HFFc6 (cell line): ENCODE measurements around the gene SIAH1. TPM values are rescaled to one million over a fixed set of nuclear protein-coding genes. Genes with fewer than 3 reads are reported as not detected.
A peak's percentile ranks its signal among the peaks of the same experiment; 100 is the strongest.

Experiments used
- DNase-seq: peaks from one replicate; pipeline ENCODE4 v3.0.0-alpha.2; 2018
- H3K27ac Mint-ChIP-seq: 2 replicates; pipeline ENCODE4 v1.8.0; 2020; ENCODE audit warnings: mild to moderate bottlenecking, mixed read lengths
- H3K27me3 Mint-ChIP-seq: 2 replicates; pipeline ENCODE4 v1.8.0; 2021; ENCODE audit warnings: mild to moderate bottlenecking, moderate library complexity, mixed read lengths; ENCODE audit not compliant: insufficient read depth
- H3K36me3 Mint-ChIP-seq: 2 replicates; pipeline ENCODE4 v1.8.0; 2021; ENCODE audit warnings: low read depth, mixed read lengths
- H3K4me1 Mint-ChIP-seq: 2 replicates; pipeline ENCODE4 v1.8.0; 2020; ENCODE audit warnings: low read depth, mixed read lengths
- H3K4me3 Mint-ChIP-seq: 2 replicates; pipeline ENCODE4 v1.8.0; 2020; ENCODE audit warnings: mild to moderate bottlenecking, moderate library complexity, mixed read lengths
- H3K9me3 Mint-ChIP-seq: 2 replicates; pipeline ENCODE4 v1.8.0; 2020; ENCODE audit warnings: mild to moderate bottlenecking, mixed read lengths
- total RNA-seq, 6 experiments: library from RNA; stranded (reverse); fragmentation: NEBNext Ultra II Directional; extraction: Animal tissue kit (Norgen Biotek cat#: 25700); gene quantifications; 2 replicates in 1 of 6; 3 replicates in 5 of 6; pipeline ENCODE4 v1.2.3, GENCODE V29; 2021
- TF ChIP-seq, protein P1 (sequence below): fragments of 200-600 bp; sonication (generic); IDR thresholded peaks from 2 replicates; pipeline ENCODE4 v1.5.0; 2021; ENCODE audit warnings: antibody characterized with exemption, mild to moderate bottlenecking

The SIAH1 gene
- total RNA-seq, 6 experiments from 2014 or later: 8.8 to 11.9 (median 10.2) TPM

DNA sequence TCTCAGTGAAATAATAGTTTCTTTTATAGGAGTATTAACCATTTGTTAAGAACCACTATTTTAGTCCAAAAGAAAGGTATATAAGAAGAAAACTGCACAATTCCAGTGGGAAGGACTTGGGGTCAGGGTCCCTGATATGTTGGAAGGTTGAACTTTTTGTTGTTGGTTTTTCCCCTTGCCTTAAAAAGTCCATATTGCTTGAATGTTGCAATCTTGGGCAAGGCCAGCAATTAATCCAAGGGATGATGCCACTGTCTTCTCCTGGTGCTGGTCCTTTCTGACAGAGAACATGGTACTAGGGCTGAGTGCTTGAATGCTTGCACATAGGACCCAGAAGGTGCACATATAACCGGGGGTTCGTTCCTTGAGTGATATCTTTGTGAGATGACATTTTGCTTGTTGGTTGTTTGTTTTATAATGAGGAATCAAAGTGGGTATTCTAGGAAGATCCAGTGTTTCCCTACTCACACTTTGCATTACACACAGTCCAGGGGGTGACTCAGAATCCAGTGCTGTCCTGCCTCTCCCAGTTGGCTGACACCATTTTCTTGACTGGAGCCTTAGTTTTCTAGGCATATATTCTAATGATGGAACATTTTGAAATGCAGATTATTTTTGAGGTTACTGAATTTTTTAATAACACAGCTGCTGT, 54.9 kb downstream of the SIAH1 start:
- peak overlapping the region; percentile 25 for H3K27ac Mint-ChIP-seq
- no peaks in the 10 kb centered on the region for H3K27me3 Mint-ChIP-seq
- no peak for DNase-seq
- H3K36me3 Mint-ChIP-seq: peaks cover 22% of the 10 kb centered on the region
- no peaks in the 10 kb centered on the region for H3K9me3 Mint-ChIP-seq
- H3K4me1 Mint-ChIP-seq: peaks cover 23% of the 10 kb centered on the region
- TF ChIP-seq, protein P1, sequence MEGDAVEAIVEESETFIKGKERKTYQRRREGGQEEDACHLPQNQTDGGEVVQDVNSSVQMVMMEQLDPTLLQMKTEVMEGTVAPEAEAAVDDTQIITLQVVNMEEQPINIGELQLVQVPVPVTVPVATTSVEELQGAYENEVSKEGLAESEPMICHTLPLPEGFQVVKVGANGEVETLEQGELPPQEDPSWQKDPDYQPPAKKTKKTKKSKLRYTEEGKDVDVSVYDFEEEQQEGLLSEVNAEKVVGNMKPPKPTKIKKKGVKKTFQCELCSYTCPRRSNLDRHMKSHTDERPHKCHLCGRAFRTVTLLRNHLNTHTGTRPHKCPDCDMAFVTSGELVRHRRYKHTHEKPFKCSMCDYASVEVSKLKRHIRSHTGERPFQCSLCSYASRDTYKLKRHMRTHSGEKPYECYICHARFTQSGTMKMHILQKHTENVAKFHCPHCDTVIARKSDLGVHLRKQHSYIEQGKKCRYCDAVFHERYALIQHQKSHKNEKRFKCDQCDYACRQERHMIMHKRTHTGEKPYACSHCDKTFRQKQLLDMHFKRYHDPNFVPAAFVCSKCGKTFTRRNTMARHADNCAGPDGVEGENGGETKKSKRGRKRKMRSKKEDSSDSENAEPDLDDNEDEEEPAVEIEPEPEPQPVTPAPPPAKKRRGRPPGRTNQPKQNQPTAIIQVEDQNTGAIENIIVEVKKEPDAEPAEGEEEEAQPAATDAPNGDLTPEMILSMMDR: no peak
- no peak overlapping the region for H3K4me3 Mint-ChIP-seq

DNA sequence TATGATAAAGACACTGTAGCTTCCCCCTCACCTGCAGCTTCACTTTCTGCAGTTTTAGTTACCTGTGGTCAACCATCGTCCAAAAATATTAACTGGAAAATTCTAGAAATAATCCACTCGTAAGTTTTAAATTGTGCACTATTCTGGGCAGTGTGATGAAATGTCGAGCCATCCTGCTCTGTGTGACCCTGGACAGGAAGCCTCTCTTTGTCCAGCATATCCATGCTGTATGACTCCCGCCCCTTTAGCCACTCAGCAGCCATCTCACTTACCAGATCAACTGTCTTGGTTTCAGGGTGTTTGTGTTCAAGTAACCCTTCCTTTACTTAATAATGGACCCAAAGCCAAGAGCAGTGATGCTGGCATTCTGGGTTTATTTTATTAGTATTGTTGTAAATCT, 56.1 kb downstream of the SIAH1 start:
- Mint-ChIP-seq H3K27ac (no peak overlapping the region), H3K9me3 (no peaks in the 10 kb centered on the region)

DNA sequence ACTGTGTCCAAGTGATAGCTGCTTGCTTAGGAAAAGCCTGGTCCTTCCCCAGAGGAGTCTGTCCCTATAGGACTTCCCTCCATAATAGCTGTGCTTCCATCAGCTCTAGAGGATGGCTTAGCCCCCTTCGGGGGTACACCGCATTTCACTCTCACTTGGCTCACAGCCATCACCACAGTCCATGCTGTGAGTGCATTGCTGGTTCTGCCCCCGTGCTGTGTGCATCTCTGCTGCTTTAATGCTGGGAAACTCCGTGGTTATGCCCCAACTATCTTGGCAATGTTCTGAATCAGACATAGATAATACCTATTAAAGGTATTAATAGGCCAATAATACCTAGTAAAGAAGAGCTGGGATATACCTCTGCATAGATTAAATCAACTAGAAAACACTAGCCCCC, 58.3 kb downstream of the SIAH1 start:
- Mint-ChIP-seq H3K4me3 (no peak overlapping the region), H3K36me3 (peaks cover 5% of the 10 kb centered on the region), H3K4me1 (peaks cover 37% of the 10 kb centered on the region), H3K27me3 (peaks cover 1% of the 10 kb centered on the region; the same call in 1 of the 2 replicates), H3K27ac (no peak overlapping the region), H3K9me3 (no peaks in the 10 kb centered on the region)
- TF ChIP-seq, protein P1: no peak
- DNase-seq: no peak

More for the DNA sequence above, 56.1 kb downstream of the SIAH1 start:
- no peak for DNase-seq
- Mint-ChIP-seq H3K27me3 (peaks cover 1% of the 10 kb centered on the region; the same call in 1 of the 2 replicates), H3K4me1 (peaks cover 22% of the 10 kb centered on the region), H3K4me3 (no peak overlapping the region), H3K36me3 (peaks cover 14% of the 10 kb centered on the region)
- TF ChIP-seq, protein P1: no peak

DNA sequence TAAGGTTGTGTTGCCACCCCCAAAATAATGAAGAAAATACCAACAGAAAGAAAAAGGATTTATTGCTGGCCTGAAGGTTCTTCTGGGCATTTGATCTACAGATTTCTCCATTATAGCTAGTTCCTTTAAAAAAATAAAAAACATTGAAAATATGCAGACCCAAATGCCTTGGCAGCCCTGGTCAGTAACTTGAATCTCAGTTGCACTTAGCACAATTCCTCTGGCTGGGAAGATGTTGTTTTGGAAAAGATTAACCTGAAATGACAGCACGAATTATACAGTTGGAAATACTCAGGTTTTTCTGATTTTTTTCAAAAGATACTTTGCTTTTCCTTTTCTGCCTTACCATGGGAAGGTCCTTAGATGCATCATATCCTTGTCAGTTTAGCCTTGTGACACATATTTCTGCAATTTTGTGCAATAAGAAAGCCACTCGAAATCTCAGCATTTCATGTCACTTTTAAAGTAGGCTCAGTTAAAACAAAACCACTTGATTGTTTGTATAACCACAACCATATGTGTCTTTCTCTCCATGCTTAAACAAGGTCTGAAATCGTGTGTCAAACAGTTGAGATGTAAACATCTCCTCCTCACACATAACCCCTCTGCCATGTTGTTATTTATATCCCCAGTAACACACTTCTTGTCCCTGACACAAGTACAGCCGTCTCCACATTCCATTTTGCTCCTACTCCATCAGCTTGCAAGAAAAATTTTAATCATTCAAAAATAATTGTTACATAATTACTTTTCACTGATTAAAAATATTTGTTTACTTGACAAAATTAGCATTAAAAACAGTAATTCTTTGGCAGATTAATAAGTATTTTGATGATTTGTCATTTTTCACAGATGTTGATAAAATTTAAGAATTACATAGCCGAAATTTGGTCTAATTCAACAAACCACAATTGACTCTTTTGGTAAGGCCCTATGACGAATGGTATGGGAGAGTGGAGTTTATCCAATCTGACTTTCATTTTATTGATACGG, 61.1 kb downstream of the SIAH1 start:
- Mint-ChIP-seq H3K27ac (peak overlapping the region; percentile 56), H3K27me3 (peaks cover 1% of the 10 kb centered on the region; the same call in 1 of the 2 replicates), H3K9me3 (no peaks in the 10 kb centered on the region), H3K36me3 (peaks cover 5% of the 10 kb centered on the region), H3K4me3 (no peak overlapping the region), H3K4me1 (peaks cover 42% of the 10 kb centered on the region)
- TF ChIP-seq, protein P1: no peak
- DNase-seq: peak; percentile 16

DNA sequence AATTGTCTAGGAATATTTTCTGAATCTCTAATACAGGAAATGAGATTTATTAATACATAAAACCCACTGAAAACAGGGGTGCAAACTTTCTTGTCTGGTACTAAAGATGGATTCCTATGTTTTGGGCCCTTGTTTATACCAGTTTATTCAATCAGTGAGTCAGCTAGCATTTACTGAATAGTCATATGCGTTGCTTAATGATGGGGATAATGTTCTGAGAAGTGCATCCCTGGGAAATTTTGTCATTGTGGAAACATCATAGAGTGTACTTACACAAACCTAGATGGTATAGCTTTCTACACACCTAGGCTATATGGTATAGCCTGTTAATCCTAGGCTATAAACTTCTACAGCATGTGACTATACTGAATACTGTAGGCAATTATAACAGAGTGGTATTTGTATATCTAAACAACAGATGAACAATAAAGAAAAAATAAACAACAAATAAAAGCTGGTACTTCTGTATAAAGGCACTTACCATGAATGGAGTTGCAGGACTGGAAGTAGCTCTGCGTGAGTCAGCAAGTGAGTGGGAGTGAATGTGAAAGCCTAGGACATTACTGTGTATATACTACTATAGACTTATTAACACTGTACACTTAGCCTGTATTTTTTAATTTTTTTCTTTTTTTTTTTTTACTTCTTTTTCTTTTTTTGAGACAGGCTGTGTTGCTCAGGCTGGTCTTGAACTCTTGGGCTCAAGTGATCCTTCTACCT, 63.7 kb downstream of the SIAH1 start:
- H3K36me3 Mint-ChIP-seq: peaks cover 9% of the 10 kb centered on the region
- H3K27me3 Mint-ChIP-seq: peaks cover 1% of the 10 kb centered on the region; the same call in 1 of the 2 replicates
- peak; percentile 27 for DNase-seq
- TF ChIP-seq, protein P1: no peak
- H3K4me3 Mint-ChIP-seq: no peak overlapping the region
- no peaks in the 10 kb centered on the region for H3K9me3 Mint-ChIP-seq
- peak overlapping the region; percentile 57; the same call in 1 of the 2 replicates for H3K27ac Mint-ChIP-seq
- peaks cover 66% of the 10 kb centered on the region for H3K4me1 Mint-ChIP-seq
